Memory B cell (primary cell): Measurements from ENCODE around the gene TBCEL.

Source experiments
- ATAC-seq: fragments of 150-1000 bp; cut with Tn5 transposase; 2 replicates; pipeline ENCODE4 v1.10.0; 2021; ENCODE audit warnings: low read depth, mild to moderate bottlenecking, moderate library complexity
- DNase-seq, 2 donors: peaks; one replicate each; pipeline ENCODE4 v3.0.0; 2022; ENCODE audit warnings: low spot score in 2 of 2
- H3K27ac Mint-ChIP-seq: one replicate; pipeline ENCODE4 v1.8.0; 2022; ENCODE audit warnings: mild to moderate bottlenecking, moderate library complexity, mixed read lengths
- H3K27me3 Mint-ChIP-seq: one replicate; pipeline ENCODE4 v1.8.0; 2022; ENCODE audit warnings: mixed read lengths
- H3K36me3 Mint-ChIP-seq: one replicate; pipeline ENCODE4 v1.8.0; 2022; ENCODE audit warnings: mild to moderate bottlenecking, mixed read lengths
- H3K4me1 Mint-ChIP-seq: one replicate; pipeline ENCODE4 v1.8.0; 2022; ENCODE audit warnings: mixed read lengths
- H3K4me3 Mint-ChIP-seq: one replicate; pipeline ENCODE4 v1.8.0; 2022; ENCODE audit warnings: mild to moderate bottlenecking, moderate library complexity, mixed read lengths
- H3K9me3 Mint-ChIP-seq: one replicate; pipeline ENCODE4 v1.8.0; 2022; ENCODE audit warnings: mixed read lengths

TBCEL gene

GRCh38 chr11:121090145-121090721 is 66.3 kb downstream of the TBCEL start:
- H3K36me3 Mint-ChIP-seq, result peaks cover 23% of the 10 kb centered on the region
- H3K4me1 Mint-ChIP-seq, result peaks cover 2% of the 10 kb centered on the region
- H3K27ac Mint-ChIP-seq, result no peak overlapping the region
- no peaks in the 10 kb centered on the region for H3K27me3 Mint-ChIP-seq
- H3K4me3 Mint-ChIP-seq, result no peak overlapping the region
- DNase-seq (no peak), ATAC-seq (no peak)
- no peaks in the 10 kb centered on the region for H3K9me3 Mint-ChIP-seq

- no peaks in the 10 kb centered on the region for H3K9me3 Mint-ChIP-seq
- no peak for ATAC-seq
Observed at GRCh38 chr11:121091492-121092152, 67.7 kb downstream of the TBCEL start.

GRCh38 chr11:121095561-121095960 is 71.7 kb downstream of the TBCEL start:
- no peak overlapping the region for H3K27ac Mint-ChIP-seq
- no peaks in the 10 kb centered on the region for H3K36me3 Mint-ChIP-seq
- no peaks in the 10 kb centered on the region for H3K27me3 Mint-ChIP-seq
- DNase-seq (no peak), ATAC-seq (no peak)
- peaks cover 2% of the 10 kb centered on the region for H3K4me1 Mint-ChIP-seq
- no peaks in the 10 kb centered on the region for H3K9me3 Mint-ChIP-seq
- no peak overlapping the region for H3K4me3 Mint-ChIP-seq

More at GRCh38 chr11:121091492-121092152, 67.7 kb downstream of the TBCEL start:
- H3K27me3 Mint-ChIP-seq, result no peaks in the 10 kb centered on the region
- peaks cover 2% of the 10 kb centered on the region for H3K4me1 Mint-ChIP-seq
- peaks cover 15% of the 10 kb centered on the region for H3K36me3 Mint-ChIP-seq
- no peak for DNase-seq
- H3K4me3 Mint-ChIP-seq, result no peak overlapping the region
- no peak overlapping the region for H3K27ac Mint-ChIP-seq

- H3K4me3 Mint-ChIP-seq, result no peak overlapping the region
- ATAC-seq (no peak), DNase-seq (no peak)
- peaks cover 1% of the 10 kb centered on the region for H3K36me3 Mint-ChIP-seq
- no peaks in the 10 kb centered on the region for H3K4me1 Mint-ChIP-seq
- H3K27me3 Mint-ChIP-seq, result peaks cover 4% of the 10 kb centered on the region
- H3K27ac Mint-ChIP-seq, result no peak overlapping the region
- no peaks in the 10 kb centered on the region for H3K9me3 Mint-ChIP-seq
Observed at GRCh38 chr11:121099364-121099763, 75.5 kb downstream of the TBCEL start.

- Mint-ChIP-seq H3K27ac (no peak overlapping the region), H3K36me3 (peaks cover 1% of the 10 kb centered on the region), H3K27me3 (peaks cover 7% of the 10 kb centered on the region), H3K9me3 (no peaks in the 10 kb centered on the region), H3K4me3 (no peak overlapping the region), H3K4me1 (no peaks in the 10 kb centered on the region)
- DNase-seq (no peak), ATAC-seq (no peak)
Observed at GRCh38 chr11:121099885-121100284, 76.0 kb downstream of the TBCEL start.

- peaks cover 7% of the 10 kb centered on the region for H3K27me3 Mint-ChIP-seq
- DNase-seq, result no peak
- H3K27ac Mint-ChIP-seq, result no peak within 1 kb of the TSS
- H3K36me3 Mint-ChIP-seq, result peaks cover 1% of the 10 kb centered on the region
- no peak within 1 kb of the TSS for H3K4me3 Mint-ChIP-seq
- no peaks in the 10 kb centered on the region for H3K9me3 Mint-ChIP-seq
- ATAC-seq, result no peak
- H3K4me1 Mint-ChIP-seq, result no peaks in the 10 kb centered on the region
Observed at GRCh38 chr11:121100943-121101342, 77.0 kb downstream of the TBCEL start, which contains the start of gene TECTA. Gene TECTA, plus strand, starts transcription at chr11:121101243. Its CDS starts 1,423 bp downstream, at chr11:121102666.

GRCh38 chr11:121104312-121104762 is 80.4 kb downstream of the TBCEL start:
- no peak for ATAC-seq
- Mint-ChIP-seq H3K4me1 (no peaks in the 10 kb centered on the region), H3K9me3 (no peaks in the 10 kb centered on the region), H3K4me3 (no peak overlapping the region), H3K27me3 (peaks cover 12% of the 10 kb centered on the region), H3K36me3 (peaks cover 1% of the 10 kb centered on the region), H3K27ac (no peak overlapping the region)
- DNase-seq, result no peak

GRCh38 chr11:121105063-121105480 is 81.2 kb downstream of the TBCEL start:
- Mint-ChIP-seq H3K9me3 (no peaks in the 10 kb centered on the region), H3K4me1 (no peaks in the 10 kb centered on the region), H3K27me3 (peaks cover 12% of the 10 kb centered on the region), H3K4me3 (no peak overlapping the region), H3K36me3 (peaks cover 1% of the 10 kb centered on the region), H3K27ac (no peak overlapping the region)
- DNase-seq (no peak), ATAC-seq (no peak)

GRCh38 chr11:121105481-121106195 is 81.7 kb downstream of the TBCEL start:
- H3K4me3 Mint-ChIP-seq, result no peak overlapping the region
- ATAC-seq (no peak), DNase-seq (no peak)
- peaks cover 1% of the 10 kb centered on the region for H3K36me3 Mint-ChIP-seq
- no peaks in the 10 kb centered on the region for H3K4me1 Mint-ChIP-seq
- H3K27me3 Mint-ChIP-seq, result peaks cover 12% of the 10 kb centered on the region
- H3K9me3 Mint-ChIP-seq, result no peaks in the 10 kb centered on the region
- H3K27ac Mint-ChIP-seq, result no peak overlapping the region

- Mint-ChIP-seq H3K9me3 (no peaks in the 10 kb centered on the region), H3K27me3 (peaks cover 15% of the 10 kb centered on the region), H3K27ac (no peak overlapping the region), H3K4me3 (no peak overlapping the region), H3K36me3 (peaks cover 1% of the 10 kb centered on the region), H3K4me1 (no peaks in the 10 kb centered on the region)
- ATAC-seq, result no peak
- DNase-seq, result no peak
Observed at GRCh38 chr11:121106812-121107211, 82.9 kb downstream of the TBCEL start.

- ATAC-seq, result no peak
- H3K36me3 Mint-ChIP-seq, result peaks cover 1% of the 10 kb centered on the region
- H3K27me3 Mint-ChIP-seq, result peaks cover 13% of the 10 kb centered on the region
- H3K27ac Mint-ChIP-seq, result no peak overlapping the region
- no peak overlapping the region for H3K4me3 Mint-ChIP-seq
- no peaks in the 10 kb centered on the region for H3K4me1 Mint-ChIP-seq
- no peaks in the 10 kb centered on the region for H3K9me3 Mint-ChIP-seq
- no peak for DNase-seq
Observed at GRCh38 chr11:121108413-121108812, 84.5 kb downstream of the TBCEL start.

- DNase-seq (no peak), ATAC-seq (no peak)
- no peak overlapping the region for H3K4me3 Mint-ChIP-seq
- H3K36me3 Mint-ChIP-seq, result no peaks in the 10 kb centered on the region
- no peak overlapping the region for H3K27ac Mint-ChIP-seq
- no peaks in the 10 kb centered on the region for H3K9me3 Mint-ChIP-seq
- H3K4me1 Mint-ChIP-seq, result no peaks in the 10 kb centered on the region
- peaks cover 9% of the 10 kb centered on the region for H3K27me3 Mint-ChIP-seq
Observed at GRCh38 chr11:121109471-121109870, 85.6 kb downstream of the TBCEL start.

- no peak for ATAC-seq
- no peak for DNase-seq
- H3K27me3 Mint-ChIP-seq, result peaks cover 8% of the 10 kb centered on the region
Observed at GRCh38 chr11:121109916-121110586, 86.1 kb downstream of the TBCEL start.

More at GRCh38 chr11:121109916-121110586, 86.1 kb downstream of the TBCEL start:
- no peaks in the 10 kb centered on the region for H3K9me3 Mint-ChIP-seq
- no peaks in the 10 kb centered on the region for H3K36me3 Mint-ChIP-seq
- H3K27ac Mint-ChIP-seq, result no peak overlapping the region
- no peaks in the 10 kb centered on the region for H3K4me1 Mint-ChIP-seq
- no peak overlapping the region for H3K4me3 Mint-ChIP-seq
